GM12878 (cell line): ENCODE results near the gene ARVCF. TPM values are rescaled to one million over a fixed set of nuclear protein-coding genes. Genes with fewer than 3 reads are reported as not detected.

ENCODE experiments used
- ATAC-seq: fragments of 200-7000 bp; cut with Tn5 transposase; 3 replicates; pipeline ENCODE4 v1.9.1; 2020; ENCODE audit warnings: mild to moderate bottlenecking, moderate library complexity
- BruUV-seq: library from RNA; stranded (reverse); fragments of 400-500 nt; replicated peaks from 2 replicates; lab custom pipeline; 2021; lab: Mats Ljungman, UMichigan
- CTCF ChIA-PET: fragments of 300-600 bp; sonication (Branson Sonifier 250); formaldehyde crosslinking; extraction: SDS; loops from one replicate; lab custom pipeline; 2021; ENCODE audit warnings: inconsistent platforms; lab: Yijun Ruan, JAX
- POLR2A ChIA-PET: fragments of 350-600 bp; formaldehyde crosslinking; extraction: SDS; loops from one replicate; lab custom pipeline; 2021; ENCODE audit warnings: inconsistent platforms; lab: Charles Lee
- RAD21 ChIA-PET: fragments of 300-600 bp; sonication (Branson Sonifier 250); formaldehyde crosslinking; loops from one replicate; lab custom pipeline; 2023; ENCODE audit warnings: antibody characterized with exemption; ENCODE audit not compliant: unreplicated experiment; lab: Charles Lee
- SMC1A ChIA-PET: fragments of 300-600 bp; sonication (Branson Sonifier 250); formaldehyde crosslinking; loops from one replicate; lab custom pipeline; 2023; ENCODE audit not compliant: unreplicated experiment, uncharacterized antibody; lab: Charles Lee
- DNase-seq: peaks from one replicate; pipeline ENCODE4 v3.0.0-alpha.2; 2011; ENCODE audit warnings: low read depth, low spot score
- FAIRE-seq: peaks from 3 replicates; lab custom pipeline; 2011; peaks lifted over from hg19 to GRCh38; lab: Jason Lieb, UNC
- H2AFZ ChIP-seq: 2 replicates; pipeline ENCODE4 v1.6.0; 2011; ENCODE audit warnings: low read depth, low read length, control low read depth; ENCODE audit not compliant: control insufficient read depth
- H3K27ac ChIP-seq: 2 replicates; pipeline ENCODE4 v1.5.1; 2011; ENCODE audit warnings: control low read depth; ENCODE audit not compliant: control insufficient read depth, insufficient read depth
- H3K27me3 ChIP-seq, 2 experiments: replicated peaks in 1 of 2; 2 replicates each; pipeline versions ENCODE4 v1.6.0 to v1.6.1; 2011; ENCODE audit warnings: low read length in 1 of 2; ENCODE audit not compliant: control insufficient read depth in 2 of 2, insufficient read depth in 2 of 2
- H3K36me3 ChIP-seq, 2 experiments: 2 replicates each; pipeline ENCODE4 v1.5.1; 2011; ENCODE audit warnings: low read length in 1 of 2; ENCODE audit not compliant: control insufficient read depth in 2 of 2, insufficient read depth in 2 of 2
- H3K4me1 ChIP-seq: 2 replicates; pipeline ENCODE4 v1.6.1; 2011; ENCODE audit warnings: mild to moderate bottlenecking, low read length, moderate library complexity, mixed read lengths; ENCODE audit not compliant: control insufficient read depth, insufficient read depth
- H3K4me2 ChIP-seq: 2 replicates; pipeline ENCODE4 v1.6.0; 2011; ENCODE audit warnings: control low read depth; ENCODE audit not compliant: control insufficient read depth, insufficient read depth
- H3K4me3 ChIP-seq: fragments of 200-600 bp; sonication (generic); 2 replicates; pipeline ENCODE4 v1.5.1; 2016
- H3K79me2 ChIP-seq: 2 replicates; pipeline ENCODE4 v1.6.0; 2011; ENCODE audit warnings: low read length; ENCODE audit not compliant: control insufficient read depth, insufficient read depth
- H3K9ac ChIP-seq: 2 replicates; pipeline ENCODE4 v1.8.0; 2011; ENCODE audit warnings: low read length, control low read depth, mixed read lengths; ENCODE audit not compliant: control insufficient read depth, insufficient read depth
- H3K9me3 ChIP-seq: replicated peaks from 3 replicates; pipeline ENCODE4 v1.5.1; 2011; ENCODE audit warnings: mild to moderate bottlenecking, low read length; ENCODE audit not compliant: control insufficient read depth, insufficient read depth
- H4K20me1 ChIP-seq: 2 replicates; pipeline ENCODE4 v1.6.0; 2011; ENCODE audit not compliant: control insufficient read depth, insufficient read depth
- BCL3 ChIP-seq: IDR thresholded peaks from 2 replicates; pipeline ENCODE4 v1.6.1; 2011; ENCODE audit warnings: borderline replicate concordance, low read depth, mild to moderate bottlenecking, moderate library complexity, low read length; ENCODE audit not compliant: insufficient read depth, poor library complexity, severe bottlenecking
- CBX3 ChIP-seq: fragments of 200-600 bp; sonication (generic); IDR thresholded peaks from 2 replicates; pipeline ENCODE4 v1.6.1; 2016; ENCODE audit warnings: low read depth, borderline replicate concordance
- E2F8 ChIP-seq: fragments of 450-650 bp; IDR thresholded peaks from 2 replicates; pipeline ENCODE4 v1.6.1; 2018; ENCODE audit warnings: mild to moderate bottlenecking, low read depth, moderate library complexity; ENCODE audit not compliant: partially characterized antibody
- MEF2A ChIP-seq: IDR thresholded peaks from 2 replicates; pipeline ENCODE4 v1.6.1; 2011; ENCODE audit warnings: low read depth, mild to moderate bottlenecking, low read length, moderate library complexity; ENCODE audit not compliant: insufficient read depth
- NFYB ChIP-seq: IDR thresholded peaks from 2 replicates; pipeline ENCODE4 v1.6.1; 2011; ENCODE audit warnings: low read depth, mild to moderate bottlenecking, low read length, improper control_type of control experiment, moderate library complexity; ENCODE audit not compliant: insufficient read depth
- NKRF ChIP-seq: fragments of 450-650 bp; conservative IDR thresholded peaks from 2 replicates; pipeline ENCODE4 v1.6.1; 2017; ENCODE audit warnings: mild to moderate bottlenecking, moderate library complexity
- ZBTB40 ChIP-seq: fragments of 450-650 bp; IDR thresholded peaks from 2 replicates; pipeline ENCODE4 v1.6.1; 2016; ENCODE audit warnings: mild to moderate bottlenecking, moderate library complexity, borderline replicate concordance
- WGBS: methylation state at CpG from one replicate; pipeline ENCODE4 v1.1.6; 2016; ENCODE audit warnings: low lambda C conversion rate; ENCODE audit not compliant: insufficient replicate concordance, insufficient coverage; ENCODE audit errors: missing lambda C conversion rate; 5-methylcytosine and 5-hydroxymethylcytosine counted together
- in situ Hi-C: fragments of 300-500 bp; cut with MboI; formaldehyde crosslinking; loops from 9 replicates; pipeline ENCODE4 v1.14.3; 2018; ENCODE audit warnings: mixed read lengths
- intact Hi-C: fragments of 100-400 bp; cut with micrococcal nuclease; formaldehyde crosslinking; loops from one replicate; pipeline ENCODE4 v1.14.2; 2022; ENCODE audit not compliant: unreplicated experiment
- polyA plus RNA-seq, 11 experiments: library from polyadenylated mRNA; depleted of rRNA in 4 of 11; unstranded in 6 of 11; stranded (reverse) in 5 of 11; fragments of >200 nt; fragmentation: Nextera tagmentation in 4 of 11; fragmentation: Illumina TruSeq in 1 of 11; extraction: Ambion mirVana in 4 of 11; extraction: Trizol in 1 of 11; gene quantifications; 1 replicate in 1 of 11; 2 replicates in 10 of 11; pipeline versions ENCODE4 v1.2.1 to v1.2.3, GENCODE V29; 2011 to 2016; ENCODE audit warnings: inconsistent platforms in 2 of 11, missing spikeins in 2 of 11, low read depth in 1 of 11
- total RNA-seq, 4 experiments: library from RNA; depleted of rRNA in 3 of 4; stranded (reverse); fragments of >200 nt in 3 of 4; fragmentation: Illumina TruSeq in 1 of 4; extraction: Trizol in 1 of 4; gene quantifications; 2 replicates each; pipeline versions ENCODE4 v1.2.1 to v1.2.3, GENCODE V29; 2013 to 2021

The ARVCF gene
- total and polyA plus RNA-seq, 10 of the 15 experiments (the other 5 are each of a cell fraction or from before 2014, with no cell fraction given), result 0.13 to 1.9 (median 1.0) TPM; not detected in 2

GRCh38 chr22:20014526-20015186 is 2.0 kb downstream of the ARVCF start (continued):
- TF ChIP-seq E2F8 (no peak), MEF2A (no peak), NKRF (no peak)

GRCh38 chr22:20013382-20013871 is 3.2 kb downstream of the ARVCF start:
- Histone ChIP-seq H3K4me3 (no peak overlapping the region), H3K4me2 (no peak overlapping the region), H3K27ac (no peak overlapping the region), H3K9ac (no peak overlapping the region), H2AFZ (no peak overlapping the region), H3K27me3 (peaks cover 8 to 12% of the 10 kb centered on the region in 2 experiments; a peak in 3 of 4 replicates), H4K20me1 (no peaks in the 10 kb centered on the region), H3K79me2 (no peaks in the 10 kb centered on the region), H3K9me3 (no peaks in the 10 kb centered on the region), H3K36me3 (no peaks in the 10 kb centered on the region), H3K4me1 (no peaks in the 10 kb centered on the region)
- FAIRE-seq (no peak), ATAC-seq (peak; percentile 51), DNase-seq (no peak)
- POLR2A ChIA-PET, result no interaction called here
- WGBS, result 7% methylated on average over 11 of the region's 11 CpGs
- SMC1A ChIA-PET, result no interaction called here
- BruUV-seq, result no TSS peak
- RAD21 ChIA-PET, result interaction anchor here (0.5 to 0.9 kb wide), 3 partner anchors 27 to 90 kb away, joined by 3 read pairs; no protein-coding TSS in a partner anchor
- CTCF ChIA-PET, result interaction anchor here (0.8 to 1.7 kb wide), 8 partner anchors 9 to 283 kb away, joined by 3 to 5 read pairs (median 4); no protein-coding TSS in a partner anchor
- in situ Hi-C loops, result no loop called here
- intact Hi-C loops, result loop anchor here (5.0 kb wide), 1 partner anchor 41 kb away; no protein-coding TSS in a partner anchor
- TF ChIP-seq CBX3 (no peak), BCL3 (no peak), ZBTB40 (no peak), NFYB (no peak)
